ENCODE results near the gene PPP1R3E.
"Not testable (repeated sequence)": the region's sequence is repeated elsewhere in the genome, so short reads cannot be mapped to it uniquely, and the experiment has no call there.

PPP1R3E gene

DNA sequence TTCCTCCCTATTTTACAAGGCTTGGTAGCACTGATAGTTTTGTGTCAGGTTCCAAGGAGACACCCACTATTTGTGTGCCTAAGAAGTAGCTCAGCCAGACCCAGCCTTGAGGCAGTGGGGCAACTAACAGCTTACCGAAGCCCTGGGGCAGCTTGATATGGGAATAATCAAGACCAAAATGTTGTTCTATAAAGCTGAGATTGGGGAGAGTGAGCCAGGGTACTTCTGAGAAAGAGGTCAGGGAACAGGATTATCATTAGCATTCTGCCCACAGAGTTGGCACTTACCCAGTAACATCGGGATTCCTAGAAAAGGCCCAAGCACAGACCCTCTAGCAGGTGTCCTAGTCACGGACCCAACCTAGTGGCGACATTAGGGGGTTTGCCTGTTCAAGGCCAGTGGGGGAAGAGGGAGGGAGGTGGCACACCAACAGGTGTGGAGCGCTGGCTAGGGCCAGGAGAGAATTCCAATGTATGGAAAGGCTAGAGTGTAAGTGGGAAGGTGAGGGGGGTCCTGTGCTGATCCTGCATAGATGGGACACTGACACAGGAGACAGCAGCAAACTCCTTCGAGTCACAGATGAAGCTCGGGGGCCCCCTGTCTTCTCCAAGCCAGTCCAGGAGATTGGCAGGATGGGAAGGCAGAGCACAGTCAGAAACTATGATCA lies 4.9 kb downstream of the PPP1R3E start:
- no peak for DNase-seq (ENCODE audit: low spot score)

DNA sequence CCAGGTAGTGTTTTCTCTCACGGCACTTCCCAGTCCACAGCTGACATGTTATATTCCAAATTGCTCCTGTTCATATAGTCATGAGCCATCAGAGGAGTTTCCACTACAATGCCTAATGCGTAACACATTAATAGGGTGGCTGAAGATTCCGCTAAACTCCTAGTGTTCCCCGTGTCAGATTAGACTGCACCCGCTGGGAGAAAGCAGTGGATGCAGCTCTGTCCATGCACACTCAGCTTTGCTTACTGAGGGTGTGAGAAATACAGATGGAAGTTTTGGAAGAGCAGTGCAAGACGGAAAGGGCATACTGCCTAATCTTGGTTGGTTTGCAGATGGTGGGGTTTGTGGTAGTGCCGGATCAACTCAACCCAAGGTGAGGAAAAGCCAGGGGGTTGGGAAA lies 5.6 kb downstream of the PPP1R3E start:
- DNase-seq (ENCODE audit: low spot score): no peak

DNA sequence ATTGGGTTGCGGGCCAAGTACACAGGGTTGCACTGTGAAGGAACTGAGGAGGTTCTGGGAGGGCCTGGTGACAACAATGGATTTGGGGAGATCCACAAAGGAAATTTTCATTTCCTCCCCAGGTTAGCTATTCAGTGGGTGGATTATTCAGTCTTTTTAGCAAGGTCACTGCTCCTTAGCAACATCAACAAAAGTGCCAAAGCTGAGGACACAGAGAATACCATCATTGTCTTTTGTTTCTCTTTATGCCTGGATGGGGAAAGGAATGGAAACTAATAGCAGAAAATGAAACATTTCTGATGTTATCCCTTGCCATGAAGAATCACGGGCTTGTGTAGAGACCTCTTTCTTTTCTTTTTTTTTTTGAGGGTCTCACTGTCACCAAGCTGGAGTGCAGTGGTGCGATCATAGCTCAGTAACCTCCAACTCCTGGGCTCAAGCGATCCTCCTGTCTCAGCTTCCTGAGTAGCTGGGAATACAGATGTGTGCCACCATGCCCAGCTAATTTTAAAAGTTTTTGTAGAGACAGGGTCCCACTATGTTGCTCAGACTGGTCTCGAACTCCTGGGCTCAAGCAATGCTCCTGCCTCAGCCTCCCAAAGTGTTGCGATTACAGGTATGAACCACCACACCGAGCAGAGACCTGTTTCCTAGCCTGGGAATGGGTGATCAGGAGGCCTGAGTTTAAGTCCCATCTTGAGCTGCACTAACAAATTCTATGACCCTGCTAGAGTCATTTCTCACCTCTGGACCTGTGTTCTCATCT lies 6.5 kb downstream of the PPP1R3E start:
- DNase-seq (ENCODE audit: low spot score): no peak

DNA sequence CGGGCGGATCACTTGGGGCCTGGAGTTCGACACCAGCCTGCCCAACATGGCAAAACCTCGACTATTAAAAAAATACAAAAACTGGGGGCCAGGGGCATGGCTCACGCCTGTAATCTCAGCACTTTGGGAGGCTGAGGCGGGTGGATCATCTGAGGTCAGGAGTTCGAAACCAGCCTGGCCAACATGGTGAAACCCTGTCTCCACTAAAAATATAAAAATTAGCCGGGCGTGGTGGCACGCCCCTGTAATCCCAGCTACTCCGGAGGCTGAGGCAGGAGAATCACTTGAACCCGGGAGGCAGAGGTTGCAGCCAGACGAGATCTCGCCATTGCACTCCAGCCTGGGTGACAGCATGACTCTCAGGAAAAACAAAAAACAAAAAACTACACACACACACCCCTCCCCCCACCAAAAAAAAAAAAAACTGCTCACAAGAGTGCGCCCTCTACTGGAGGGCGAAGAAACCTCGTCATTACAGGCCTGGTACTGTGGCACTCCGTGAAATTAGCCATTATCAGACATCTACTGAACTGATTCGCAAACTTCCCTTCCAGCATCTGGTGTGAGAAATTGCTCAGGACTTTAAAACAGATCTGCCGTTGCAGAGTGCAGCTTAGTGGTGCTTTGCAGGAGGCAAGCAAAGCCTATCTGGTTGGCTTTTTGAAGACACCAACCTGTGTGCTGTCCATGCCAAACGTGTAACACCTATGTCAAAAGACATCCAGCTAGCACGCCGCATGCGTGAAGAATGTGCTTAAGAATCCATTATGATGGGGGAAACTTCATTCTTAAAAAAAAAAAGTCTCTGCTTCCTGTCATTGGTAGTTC lies 7.7 kb downstream of the PPP1R3E start:
- DNase-seq (ENCODE audit: low spot score): peak; percentile 57

DNA sequence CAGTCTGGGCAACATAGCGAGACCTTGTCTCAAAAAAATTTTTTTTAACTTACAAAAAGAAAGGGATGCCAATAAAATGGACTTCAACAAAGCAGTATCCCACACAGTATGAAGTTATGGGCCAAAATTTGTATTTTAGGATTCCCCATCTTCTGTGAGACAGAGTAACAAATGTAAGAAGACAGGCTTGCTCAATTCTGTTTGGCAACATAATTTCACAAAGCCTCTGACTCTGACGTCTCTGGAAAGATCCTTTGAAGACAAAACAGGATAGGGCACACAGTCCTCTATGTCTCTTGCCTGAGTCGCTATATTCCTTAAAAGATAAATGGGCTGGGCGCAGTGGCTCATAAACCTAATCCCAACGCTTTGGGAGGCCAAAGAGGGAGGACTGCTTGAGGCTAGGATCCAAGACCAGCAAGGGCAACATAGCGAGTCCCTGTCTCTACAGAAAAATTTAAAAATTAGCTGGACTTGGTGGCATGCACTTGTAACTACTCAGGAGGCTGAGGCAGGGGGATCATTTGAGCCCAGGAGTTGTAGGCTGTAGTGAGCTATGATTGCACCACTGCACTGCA lies 15.7 kb downstream of the PPP1R3E start:
- DNase-seq (ENCODE audit: low spot score): no peak

DNA sequence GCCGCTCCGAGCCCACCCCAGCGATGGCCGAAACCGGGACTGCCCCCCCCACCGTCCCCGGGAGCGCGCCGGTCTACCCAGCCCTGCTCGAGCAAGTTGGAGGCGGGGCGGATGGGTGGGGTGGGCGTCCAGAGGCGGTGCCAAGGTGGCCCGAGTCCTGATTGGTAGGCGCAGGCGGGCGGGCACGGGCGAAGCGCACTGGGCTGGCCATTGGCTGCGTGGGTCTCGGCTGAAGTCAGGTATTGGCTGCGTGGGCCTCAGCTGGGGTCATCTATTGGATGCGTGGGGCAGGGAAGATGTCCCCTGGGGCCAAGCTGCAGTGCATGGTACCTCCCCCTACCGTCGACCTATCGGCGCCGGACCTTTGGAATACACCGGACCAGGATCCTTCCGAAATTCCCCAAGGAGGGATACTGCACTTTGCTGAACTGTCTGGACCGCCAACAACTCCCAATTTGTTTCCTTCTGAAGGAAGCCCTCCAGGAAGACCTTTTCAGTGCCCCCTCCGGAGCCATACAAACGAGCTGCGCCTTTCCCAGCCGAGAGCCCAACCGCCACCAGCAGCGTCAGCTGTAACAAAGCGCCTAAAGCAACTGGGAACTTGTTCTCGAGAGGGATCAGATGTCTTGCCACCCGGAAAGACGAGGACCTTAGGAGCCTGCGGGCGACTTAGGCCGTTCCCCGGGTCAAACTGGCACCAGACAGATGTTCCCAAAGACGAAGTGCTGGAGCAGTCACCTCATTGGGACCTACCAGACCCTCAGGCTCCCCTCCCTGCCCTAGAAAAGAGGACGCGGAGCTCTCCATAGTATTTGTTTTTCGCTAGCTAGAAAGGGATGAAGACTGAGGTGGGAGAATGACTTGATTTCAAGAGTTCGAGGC lies 16.4 kb downstream of the PPP1R3E start, which contains the start of gene HOMEZ:
TSS of gene HOMEZ (minus strand) at position 113 of the 882 bp plus-strand sequence. CDS start 180 bp downstream, outside the sequence.
- DNase-seq (ENCODE audit: low spot score): peak; percentile 99

DNA sequence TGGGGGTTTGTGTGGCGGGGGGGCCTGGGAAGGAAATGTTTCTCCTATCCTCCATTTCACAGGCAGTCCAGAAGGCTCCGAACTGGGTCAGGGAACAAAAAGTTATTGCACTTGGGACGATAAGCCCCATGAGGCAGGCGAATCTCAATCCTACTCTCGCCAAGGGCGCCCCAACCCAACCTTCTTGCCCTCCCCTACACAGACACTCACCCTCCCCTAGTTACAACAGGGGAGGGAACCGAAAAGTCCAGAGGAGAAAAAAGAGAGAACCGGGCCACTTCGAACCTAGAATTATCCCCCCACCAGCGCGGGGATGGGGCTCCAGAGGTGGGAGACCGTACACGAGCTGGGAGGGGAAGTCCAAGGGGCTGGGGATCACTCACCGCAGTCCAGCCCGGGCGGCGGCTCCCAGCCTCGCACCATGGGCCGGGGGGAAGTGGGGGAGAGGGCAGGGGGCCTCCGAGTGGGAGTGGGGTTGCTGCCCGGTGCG lies 17.1 kb downstream of the PPP1R3E start:
- DNase-seq (ENCODE audit: low spot score): no peak

DNA sequence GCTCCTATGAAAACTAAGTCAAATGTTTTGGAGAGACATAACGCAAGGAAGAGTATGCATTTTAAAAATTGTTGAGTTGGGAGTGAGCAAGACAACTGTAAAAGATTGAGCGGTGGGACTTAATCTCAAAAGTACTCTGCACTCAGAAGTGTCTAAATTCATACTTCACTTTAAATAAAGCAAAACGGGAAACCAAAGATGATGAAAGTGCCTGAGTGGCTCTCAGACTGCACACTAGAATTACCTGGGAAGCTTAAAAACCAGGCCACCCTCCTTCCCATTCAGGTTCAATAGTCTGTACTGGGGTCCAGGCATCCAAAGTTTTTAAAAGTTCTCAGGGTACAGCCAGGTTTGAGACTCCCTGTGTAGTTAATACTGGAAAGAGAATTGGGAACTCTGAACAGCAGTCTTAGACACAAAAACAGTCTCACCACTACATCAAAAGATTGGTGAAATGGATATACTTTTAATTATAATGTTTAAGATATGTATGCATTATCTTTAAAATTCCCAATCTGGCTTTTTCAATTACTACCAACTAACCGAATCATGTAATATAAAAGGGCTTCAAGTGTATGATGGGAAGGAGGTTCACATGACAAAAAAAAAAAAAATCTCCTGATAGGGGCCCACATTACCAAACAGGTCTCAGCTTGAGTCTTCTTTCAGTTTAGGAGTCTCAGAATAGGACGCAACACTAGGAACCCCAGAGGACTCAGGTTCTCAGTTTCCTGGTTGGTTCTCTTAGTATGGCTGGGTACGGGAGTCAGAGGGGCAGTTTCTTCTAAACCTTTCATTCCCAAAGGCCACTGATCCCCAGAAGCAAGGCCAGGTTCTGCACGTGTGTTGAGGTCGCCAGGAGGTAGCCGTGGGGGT lies 17.8 kb downstream of the PPP1R3E start:
- DNase-seq (ENCODE audit: low spot score): no peak

GRCh38 chr14:23281247-23281646 lies 21.4 kb downstream of the PPP1R3E start:
- DNase-seq (ENCODE audit: low spot score): no peak

DNA sequence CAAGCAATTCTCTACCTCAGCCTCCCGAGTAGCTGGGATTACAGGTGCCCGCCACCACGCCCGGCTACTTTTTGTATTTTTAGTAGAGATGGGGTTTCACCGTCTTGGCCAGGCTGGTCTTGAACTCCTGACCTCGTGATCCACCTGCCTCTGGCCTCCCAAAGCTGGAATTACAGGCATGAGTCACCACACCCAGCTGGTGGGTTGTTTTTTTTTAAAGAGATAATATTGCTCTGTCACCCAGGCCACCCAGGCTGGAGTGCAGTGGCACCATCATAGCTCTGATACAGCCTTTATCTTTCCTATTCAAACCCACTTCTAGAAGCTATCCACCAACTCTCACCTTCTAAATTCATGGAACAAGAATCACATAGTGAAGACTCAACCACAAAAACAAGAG lies 24.7 kb downstream of the PPP1R3E start:
- DNase-seq (ENCODE audit: low spot score): not testable (repeated sequence)

DNA sequence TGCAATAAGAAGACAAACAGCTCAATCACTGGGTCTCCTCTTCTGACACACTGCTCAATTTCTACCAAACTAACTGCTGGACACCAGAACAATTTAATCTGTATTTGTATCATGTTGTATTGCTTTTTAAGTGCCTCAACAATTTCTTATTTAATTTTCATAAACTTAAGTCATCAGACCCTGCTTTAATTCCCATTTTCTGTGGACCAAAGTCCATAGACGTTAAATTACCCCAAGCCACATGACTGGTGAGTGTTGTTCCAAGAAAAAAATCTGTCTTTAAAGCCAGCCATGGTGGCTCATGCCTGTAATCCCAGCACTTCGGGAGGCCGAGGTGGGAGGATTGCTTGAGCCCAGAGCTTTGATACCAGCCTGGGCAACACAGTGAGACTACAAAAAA lies 25.5 kb downstream of the PPP1R3E start:
- no peak for DNase-seq (ENCODE audit: low spot score)

GRCh38 chr14:23275412-23275811 lies 27.2 kb downstream of the PPP1R3E start:
- no peak for DNase-seq (ENCODE audit: low spot score)

DNA sequence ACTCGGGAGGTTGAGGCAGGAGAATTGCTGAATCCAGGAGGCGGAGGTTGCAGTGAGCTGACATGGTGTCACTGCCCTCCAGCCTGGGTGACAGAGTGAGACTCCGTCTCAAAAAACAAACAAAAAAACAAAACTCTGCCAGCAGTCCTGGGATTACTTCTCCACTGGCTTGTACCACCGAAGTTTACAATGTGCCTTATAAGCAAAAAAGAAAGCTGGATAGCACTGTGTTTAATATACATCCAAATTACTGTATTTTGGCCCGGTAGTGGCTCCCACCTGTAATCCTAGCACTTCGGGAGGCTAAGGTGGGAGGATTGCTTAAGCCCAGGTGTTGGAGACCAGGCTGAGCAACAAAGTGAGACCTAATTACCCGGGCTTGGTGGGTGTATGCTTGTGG lies 33.5 kb downstream of the PPP1R3E start:
- no peak for DNase-seq (ENCODE audit: low spot score)

DNA sequence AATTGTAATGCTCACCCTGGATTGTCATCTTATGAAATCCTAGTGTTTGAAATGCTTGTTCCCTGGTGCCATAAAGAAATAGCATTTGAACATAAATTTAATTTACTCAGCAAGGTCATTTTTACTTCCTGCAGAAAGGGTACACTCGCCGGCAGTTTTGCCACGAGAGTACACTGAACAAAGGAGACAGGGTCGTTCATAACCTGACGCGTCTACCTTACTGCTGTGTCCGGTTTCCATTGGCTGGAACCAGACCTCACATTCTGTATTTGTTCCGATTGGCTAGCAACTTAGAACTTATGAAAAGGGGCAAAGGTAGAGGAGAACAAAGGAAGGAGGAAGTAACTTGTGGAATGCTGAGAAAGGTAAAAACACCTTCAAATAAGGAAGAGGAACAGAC lies 41.8 kb downstream of the PPP1R3E start:
- DNase-seq (ENCODE audit: low spot score): not testable (repeated sequence)

DNA sequence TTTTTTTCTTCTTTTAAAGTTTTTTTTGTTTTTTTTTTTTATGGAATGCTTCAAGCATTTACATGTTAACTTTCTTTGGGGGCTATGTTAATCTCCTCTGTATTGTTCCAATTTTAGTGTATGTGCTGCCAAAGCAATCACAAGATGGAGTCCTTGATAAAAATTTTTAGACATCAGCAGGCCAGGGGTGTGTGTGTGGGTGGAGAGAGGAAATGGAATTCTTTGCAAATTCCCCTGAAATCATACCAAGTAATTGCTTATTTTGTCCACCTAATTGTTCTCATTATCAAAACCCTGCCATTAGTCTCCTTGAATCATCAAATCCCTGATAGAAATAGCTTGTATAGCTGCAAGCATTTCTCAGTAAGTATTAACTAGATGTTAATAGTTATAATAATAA lies 43.2 kb downstream of the PPP1R3E start:
- no peak for DNase-seq (ENCODE audit: low spot score)

- DNase-seq (ENCODE audit: low spot score): no peak
Measured at GRCh38 chr14:23258256-23258655, 44.4 kb downstream of the PPP1R3E start.

DNA sequence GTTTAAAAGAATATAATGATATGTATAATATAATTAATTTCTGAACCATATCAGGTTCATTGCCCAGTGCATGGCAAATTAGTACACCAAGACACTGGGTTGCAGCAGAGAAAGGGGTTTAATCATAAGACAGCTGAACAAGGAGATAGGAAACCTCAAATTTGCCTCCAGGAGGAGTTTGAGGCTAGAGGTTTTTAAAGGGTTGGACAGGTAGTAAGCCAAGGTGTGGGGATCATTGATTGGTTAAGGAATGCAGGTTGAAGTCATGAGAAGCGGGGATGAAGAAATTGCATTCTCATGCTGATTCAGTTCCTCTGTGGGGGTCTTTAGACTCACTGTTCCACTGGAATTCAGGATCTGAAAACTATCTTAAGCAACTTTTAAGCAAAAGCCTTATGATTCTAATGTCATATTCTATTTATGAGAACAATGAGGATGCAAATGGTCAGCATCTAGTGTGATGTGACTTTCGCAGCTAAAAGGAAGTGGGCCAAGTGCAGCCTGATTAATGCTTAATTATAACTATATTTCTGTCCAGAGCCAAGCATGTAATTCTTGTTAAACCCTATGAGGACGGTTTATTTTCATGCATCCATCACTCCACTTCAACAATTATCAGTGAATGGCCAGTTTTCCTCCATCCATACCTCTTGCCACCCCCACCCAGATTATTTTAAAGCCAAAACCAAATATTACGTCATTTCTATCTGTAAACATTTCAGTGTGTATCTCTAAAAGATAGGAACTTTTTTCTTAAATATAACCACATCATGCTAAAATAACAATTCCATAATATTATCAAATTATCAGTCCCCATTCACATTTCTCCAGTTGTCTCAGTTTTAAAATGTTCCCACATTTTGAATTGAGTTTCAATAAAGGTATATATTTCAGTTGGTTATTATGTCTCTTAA lies 50.0 kb downstream of the PPP1R3E start:
- no peak for DNase-seq (ENCODE audit: low spot score)

GRCh38 chr14:23252006-23252405 lies 50.7 kb downstream of the PPP1R3E start:
- DNase-seq (ENCODE audit: low spot score): peak; percentile 21

DNA sequence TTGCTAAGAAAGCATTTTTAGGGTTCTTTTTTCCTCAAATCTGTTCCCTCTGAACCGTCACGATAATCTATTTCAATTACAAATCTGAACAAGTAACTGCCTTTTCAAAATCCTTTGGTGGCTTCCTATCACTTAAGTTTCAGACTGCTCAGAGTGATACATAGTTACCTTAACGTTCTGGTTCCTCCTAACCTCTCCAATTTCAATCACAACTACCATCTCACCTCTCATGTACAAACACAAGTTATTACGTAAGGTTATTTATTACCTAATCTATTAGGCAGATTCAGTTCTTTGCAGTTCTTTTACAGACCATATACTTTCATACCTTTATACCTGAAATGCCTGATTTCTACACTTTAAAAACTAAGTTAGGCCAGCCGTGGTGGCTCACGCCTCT lies 52.8 kb downstream of the PPP1R3E start:
- no peak for DNase-seq (ENCODE audit: low spot score)

Data from kidney tubule cell (primary cell).